Keratinocyte (primary cell): ENCODE results near the gene COL16A1.

Experiments used
- CTCF ChIP-seq, 3 experiments: IDR thresholded peaks in 1 of 3; conservative IDR thresholded peaks in 1 of 3; optimal IDR thresholded peaks in 1 of 3; 2 replicates in 2 of 3; 3 replicates in 1 of 3; pipeline versions ENCODE3 to v1.5.1; 2011; ENCODE audit warnings: low read length in 3 of 3, mild to moderate bottlenecking in 3 of 3, moderate library complexity in 2 of 3, control low read depth in 1 of 3, inconsistent platforms in 1 of 3; ENCODE audit not compliant: insufficient read depth in 2 of 3; ENCODE audit errors: extremely low read depth in 1 of 3
- EZH2 ChIP-seq: IDR thresholded peaks from one replicate; pipeline ENCODE4 v1.6.1; 2012; ENCODE audit warnings: inconsistent platforms, mild to moderate bottlenecking, low read length, moderate library complexity

GRCh38 chr1:31621847-31622730 lies 81.7 kb downstream of the COL16A1 start:
- TF ChIP-seq EZH2 = no peak
- TF ChIP-seq CTCF (optimal IDR thresholded peaks at IDR 0.05 in 1 of 3, IDR thresholded peaks at IDR 0.05 in 1 of 3, conservative IDR thresholded peaks at IDR 0.05 in 1 of 3; ENCODE audit: extremely low read depth in 1 of 3, insufficient read depth in 2 of 3, low read length in 3 of 3) = no peak
